DLD1 (cell line): ENCODE measurements around the gene RFT1.
"Not testable (repeated sequence)": the region's sequence is repeated elsewhere in the genome, so short reads cannot be mapped to it uniquely, and the experiment has no call there.

Experiments used
- in situ Hi-C: cut with HindIII; loops from 2 replicates; pipeline ENCODE4 v1.10.0; 2017; ENCODE audit warnings: low sequenced_read_pairs

The RFT1 gene

DNA sequence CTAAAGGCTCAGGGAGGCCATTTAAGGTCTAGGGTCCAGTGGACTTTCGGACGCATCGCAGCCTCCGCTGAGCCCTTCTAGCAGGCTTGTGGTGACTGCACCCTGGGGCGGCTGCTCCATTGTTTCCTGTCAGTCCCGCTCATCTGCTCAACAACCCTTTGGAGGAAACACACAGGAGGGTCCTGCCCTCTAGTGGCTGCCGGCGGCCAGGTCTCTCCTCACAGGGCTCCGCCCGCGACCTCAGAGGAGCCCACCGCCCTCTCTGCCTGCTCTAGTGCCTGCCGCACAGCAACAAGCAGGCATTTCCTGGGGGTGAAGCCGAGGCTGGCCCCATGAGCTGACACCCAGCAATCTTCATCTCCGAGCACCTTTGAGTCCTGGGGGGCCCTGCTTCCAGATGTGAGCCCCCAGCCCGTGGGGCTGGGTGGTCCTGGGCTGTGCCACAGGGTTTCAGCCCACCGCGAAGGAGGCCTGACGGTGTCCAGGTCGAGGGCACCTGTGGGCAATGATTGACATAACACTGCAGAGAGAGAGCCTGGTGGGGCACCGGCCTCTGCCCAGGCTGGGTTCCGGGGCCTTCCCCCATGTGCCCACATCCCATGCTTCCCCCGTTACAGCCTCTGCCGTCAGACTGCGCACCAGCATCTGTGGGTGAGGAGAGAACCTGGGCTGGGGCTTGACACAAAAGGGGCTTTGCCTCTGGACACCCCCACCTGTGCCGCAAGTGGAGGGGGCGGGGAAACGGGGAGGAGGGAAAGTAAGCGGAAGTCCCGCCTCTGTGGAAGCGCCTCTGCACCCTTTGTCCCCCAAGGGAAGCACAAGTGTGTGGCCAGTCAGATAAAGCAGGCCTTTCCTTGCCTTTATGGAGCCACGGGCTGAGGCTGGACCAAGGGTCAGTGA lies 57.3 kb downstream of the RFT1 start:
- in situ Hi-C loops, result no loop called here

DNA sequence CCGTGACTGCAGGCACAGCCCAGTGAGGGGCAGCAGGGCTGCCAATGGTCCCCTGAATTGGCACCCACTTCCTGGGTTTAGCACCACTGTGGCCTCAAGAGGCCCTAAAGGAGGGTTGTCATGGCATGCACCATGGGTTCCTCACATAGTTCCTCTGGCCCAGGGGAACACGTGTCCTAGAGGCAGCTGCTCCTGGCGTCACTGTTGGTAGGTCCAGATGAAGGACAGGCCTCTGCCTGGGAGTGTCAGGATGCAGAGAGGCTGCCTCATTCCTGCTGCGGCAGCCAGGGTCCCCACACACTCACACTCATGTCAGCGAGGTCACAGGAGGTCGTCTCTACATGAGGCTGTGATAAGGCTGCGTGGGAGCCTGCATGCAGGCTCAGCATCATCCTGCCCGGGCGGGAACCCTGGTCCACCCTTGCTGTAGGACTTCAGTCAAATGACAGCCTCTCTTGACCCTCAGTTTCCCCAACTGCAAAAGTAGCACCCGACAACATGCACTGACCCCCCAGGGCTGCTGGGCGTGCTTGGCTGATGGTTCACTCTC lies 58.3 kb downstream of the RFT1 start:
- in situ Hi-C loops, result no loop called here

DNA sequence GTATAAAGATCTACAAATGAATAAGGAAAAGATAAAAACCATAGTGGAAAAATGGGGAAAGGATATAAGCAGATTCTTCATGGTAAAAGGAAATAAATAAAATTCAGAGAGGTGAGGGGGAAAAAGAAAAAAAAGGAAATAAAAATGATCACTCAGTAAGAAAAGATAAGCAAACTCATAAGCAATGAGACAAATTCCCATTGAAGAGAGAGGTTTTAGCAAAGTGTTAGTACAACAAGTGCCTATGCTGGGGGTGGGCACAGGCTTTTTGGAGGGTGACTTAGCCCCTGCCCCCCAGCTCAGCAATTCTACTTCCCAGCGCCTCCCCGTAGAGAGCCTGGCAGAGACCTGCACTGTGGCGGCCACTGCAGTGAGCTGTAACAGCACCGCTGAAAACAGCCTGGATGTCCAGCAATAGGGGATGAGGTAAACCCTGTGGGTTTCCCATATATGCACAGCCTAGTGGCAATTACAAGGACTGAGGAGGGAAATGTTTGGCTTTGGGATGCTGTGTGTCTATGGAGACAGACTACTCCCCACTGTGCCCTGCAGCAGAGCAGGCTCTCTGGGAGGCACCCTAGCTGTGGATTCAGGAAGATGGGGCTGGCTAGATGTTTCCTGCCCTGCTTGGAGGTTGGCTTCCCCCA lies 60.7 kb downstream of the RFT1 start:
- in situ Hi-C loops, result no loop called here

DNA sequence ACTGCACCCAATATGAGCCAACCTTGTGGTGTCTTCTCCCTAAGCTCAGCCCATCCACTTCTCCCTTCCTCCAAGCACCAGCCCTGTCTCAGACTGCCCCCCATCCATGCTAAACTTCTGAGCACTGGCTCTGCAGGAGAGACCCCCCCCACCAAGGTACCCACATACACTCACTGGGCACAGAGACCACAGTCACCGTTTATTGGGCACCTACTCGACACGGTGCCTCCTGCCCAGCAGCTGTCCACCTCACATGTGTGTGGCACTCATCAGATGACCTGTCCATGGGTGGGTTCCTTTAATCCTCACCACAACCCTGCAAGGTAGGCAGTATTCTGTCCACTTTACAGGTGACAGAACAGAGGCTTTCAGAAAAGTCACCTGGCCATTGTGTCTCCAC lies 62.1 kb downstream of the RFT1 start:
- in situ Hi-C loops, result no loop called here

DNA sequence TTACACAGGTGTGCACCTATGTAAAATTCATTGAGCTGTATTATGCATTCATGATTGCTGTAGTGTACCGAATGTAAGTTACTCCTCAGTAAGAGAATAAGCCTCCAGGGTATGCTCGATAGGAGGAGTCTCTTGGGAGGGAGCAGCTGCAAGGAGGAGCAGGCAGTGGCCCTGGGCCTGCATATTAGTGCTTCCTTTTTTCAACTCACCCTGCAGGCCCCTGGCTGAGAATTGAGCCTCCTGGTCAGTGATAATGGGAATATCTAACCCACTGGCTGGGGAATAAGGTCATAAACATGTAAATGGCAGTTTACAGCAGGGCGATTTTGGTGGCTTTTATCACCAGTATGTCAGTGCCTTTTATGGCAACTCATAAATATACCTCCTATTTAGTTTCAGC lies 62.7 kb downstream of the RFT1 start:
- in situ Hi-C loops, result no loop called here

DNA sequence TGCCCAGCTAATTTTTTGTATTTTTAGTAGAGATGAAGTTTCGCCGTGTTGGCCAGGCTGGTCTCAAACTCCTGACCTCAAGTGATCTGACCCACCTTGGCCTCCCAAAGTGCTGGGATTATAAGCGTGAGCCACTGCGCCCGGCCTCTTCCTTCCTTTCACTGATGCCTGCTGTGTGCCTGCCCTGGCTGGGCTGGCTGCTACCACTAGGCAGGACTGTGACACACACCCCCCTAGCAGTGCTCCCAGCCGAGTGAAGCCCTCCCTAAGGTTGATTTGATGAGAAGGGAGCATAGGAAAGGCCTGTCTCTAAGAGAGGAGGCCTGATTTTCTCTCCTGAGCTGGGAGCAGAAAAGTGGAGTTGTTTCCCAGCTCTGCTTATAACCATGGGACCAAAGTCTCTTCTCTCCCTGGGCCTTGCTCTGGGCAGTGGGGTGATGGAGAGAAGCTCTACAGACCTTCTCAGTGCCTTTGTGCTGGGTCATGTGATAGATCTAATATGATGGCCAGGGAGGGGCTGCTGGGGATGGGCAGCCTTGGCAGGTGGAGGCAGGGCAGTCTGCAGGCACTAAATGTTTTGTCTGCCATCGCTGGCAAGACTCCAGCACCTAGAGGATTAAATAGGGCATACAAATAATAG lies 64.3 kb downstream of the RFT1 start:
- in situ Hi-C loops, result no loop called here

DNA sequence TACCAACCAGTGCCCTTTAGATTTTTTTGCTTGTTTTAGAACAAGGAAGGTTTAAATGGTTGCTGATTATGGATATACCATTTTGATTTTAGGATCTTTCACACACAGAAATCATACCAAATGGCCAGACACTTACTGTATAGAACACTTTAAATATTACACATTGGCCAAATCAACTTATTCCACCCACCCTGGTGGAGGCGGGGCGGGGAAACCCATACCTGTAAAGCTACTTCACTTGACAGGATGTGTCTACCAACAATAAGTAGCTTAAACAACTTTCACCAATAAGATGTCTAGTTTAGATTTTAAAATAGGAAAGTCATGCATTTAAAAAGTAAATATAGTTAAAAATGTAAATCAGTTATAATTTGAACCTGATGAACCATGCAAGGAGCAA lies 67.3 kb downstream of the RFT1 start:
- in situ Hi-C loops, result no loop called here

DNA sequence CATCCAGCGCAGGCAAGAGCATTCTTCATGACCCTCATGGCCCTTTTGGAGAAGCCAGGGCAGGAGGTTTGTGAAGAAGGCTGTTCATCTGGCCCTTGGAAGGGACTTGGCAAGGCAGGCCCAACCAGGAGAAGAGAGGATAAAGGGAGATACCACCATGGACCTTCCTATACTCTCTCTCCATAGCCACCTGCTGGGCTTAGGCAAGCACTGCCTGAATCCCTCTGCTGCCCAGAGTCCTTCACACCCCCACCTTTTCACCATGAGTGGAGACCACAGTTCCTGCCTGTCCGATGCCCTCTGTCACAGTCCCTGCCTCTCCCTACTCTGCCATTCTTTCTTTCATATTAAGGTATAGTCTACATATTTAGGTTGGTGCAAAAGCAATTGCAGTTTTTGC lies 73.8 kb downstream of the RFT1 start:
- in situ Hi-C loops, result no loop called here

DNA sequence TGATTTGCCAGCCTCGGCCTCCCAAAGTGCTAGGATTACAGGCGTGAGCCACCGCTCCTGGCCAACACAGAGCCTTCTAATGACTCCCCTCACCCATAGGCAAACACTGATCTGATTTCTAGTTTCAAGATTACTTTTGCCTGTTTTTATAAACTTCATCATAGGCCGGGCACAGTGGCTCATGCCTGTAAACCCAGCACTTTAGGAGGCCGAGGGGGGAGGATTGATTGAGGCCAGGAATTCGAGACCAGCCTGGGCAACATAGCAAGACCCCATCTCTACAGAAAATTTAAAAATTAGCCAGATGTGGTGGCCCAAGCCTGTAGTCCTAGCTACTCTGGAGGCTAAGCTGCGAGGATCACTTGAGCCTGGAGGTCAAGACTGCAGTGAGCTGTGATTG lies 76.0 kb downstream of the RFT1 start:
- in situ Hi-C loops, result not testable (repeated sequence)

DNA sequence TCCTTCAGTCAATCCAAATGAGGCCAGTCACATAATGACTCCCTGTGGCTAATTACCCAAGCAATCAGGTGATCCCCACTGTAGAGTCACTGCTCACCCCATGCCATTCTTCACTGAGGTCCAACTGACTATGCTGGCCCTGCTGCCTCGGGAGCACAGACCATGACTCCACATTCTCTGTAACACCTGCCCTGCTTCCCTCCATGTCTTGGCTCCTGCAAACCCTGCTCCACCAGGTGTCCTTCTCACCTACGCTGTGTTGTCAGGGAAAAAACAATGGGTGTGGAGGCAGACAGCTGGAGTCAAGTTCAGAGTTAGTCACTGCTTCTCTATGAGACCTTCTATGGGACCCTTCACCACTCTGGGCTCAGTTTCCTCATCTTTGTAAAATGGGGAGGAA lies 78.3 kb downstream of the RFT1 start:
- in situ Hi-C loops, result no loop called here

DNA sequence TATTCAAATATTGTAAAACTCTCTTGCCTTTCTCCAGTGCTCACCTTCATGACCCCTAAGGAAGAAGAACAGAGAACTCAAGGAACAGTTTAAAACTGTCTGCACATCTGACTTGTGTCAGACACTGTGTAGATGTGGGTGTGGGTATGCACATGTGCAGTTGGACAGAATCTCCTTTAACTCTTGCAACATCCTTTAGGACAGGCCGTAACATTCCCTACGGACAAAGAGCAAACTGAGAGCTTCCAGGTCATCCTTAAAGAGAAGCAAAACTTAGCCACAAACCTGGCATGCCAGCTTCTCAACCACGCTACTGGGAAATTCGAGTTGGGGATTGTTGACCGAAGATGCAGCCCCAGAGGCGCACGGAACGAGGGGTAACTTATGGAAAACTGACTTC lies 80.2 kb downstream of the RFT1 start:
- in situ Hi-C loops, result no loop called here

DNA sequence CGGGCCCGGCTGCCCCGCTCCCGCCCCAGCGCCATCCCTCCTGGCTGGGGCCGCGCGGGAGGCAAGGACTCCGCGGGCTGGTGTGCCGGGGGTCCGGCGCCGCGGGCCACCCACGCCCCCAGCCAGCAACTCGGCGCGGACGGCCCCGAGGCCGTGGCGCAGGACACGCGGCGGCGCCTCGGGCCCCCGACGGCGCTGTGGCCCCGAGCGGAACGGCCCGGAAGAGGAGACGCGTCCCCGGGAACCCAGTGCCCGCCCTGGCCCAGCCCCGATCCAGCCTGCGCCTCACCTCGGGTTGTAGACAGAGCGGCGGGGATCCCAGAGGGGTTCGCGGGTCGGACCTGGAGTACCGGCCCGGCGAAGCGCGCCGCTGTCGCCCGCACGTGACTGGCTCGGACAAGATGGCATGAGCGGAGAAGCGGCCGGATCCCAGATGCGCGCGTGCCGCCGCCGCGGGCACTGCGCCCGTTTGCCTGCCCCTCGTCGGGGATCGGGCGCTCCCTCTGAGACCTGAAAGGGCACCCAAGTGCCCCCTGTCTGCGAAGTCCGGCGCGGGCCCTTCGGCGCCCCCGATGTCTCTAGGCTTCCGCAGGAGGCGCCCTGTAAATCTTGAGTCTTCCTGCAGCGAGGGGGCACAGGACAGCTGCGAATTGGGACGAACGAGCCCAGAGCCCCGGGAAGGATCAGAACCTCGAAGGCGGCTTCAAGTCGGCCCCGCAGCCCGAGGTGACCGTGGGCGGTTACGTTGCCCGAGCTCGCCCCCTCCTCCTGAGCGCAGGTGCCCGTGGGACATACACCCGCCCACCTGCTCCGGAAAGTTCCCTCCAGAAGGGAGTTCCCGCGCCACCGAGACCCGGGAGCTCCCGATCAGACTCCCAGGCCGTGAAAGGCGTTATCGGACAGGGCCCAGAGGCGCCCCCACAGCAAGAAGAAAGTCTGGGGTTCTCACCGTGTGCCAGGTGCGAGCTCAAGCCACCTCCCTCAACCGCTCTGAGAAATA lies 83.8 kb downstream of the RFT1 start:
- in situ Hi-C loops, result no loop called here

DNA sequence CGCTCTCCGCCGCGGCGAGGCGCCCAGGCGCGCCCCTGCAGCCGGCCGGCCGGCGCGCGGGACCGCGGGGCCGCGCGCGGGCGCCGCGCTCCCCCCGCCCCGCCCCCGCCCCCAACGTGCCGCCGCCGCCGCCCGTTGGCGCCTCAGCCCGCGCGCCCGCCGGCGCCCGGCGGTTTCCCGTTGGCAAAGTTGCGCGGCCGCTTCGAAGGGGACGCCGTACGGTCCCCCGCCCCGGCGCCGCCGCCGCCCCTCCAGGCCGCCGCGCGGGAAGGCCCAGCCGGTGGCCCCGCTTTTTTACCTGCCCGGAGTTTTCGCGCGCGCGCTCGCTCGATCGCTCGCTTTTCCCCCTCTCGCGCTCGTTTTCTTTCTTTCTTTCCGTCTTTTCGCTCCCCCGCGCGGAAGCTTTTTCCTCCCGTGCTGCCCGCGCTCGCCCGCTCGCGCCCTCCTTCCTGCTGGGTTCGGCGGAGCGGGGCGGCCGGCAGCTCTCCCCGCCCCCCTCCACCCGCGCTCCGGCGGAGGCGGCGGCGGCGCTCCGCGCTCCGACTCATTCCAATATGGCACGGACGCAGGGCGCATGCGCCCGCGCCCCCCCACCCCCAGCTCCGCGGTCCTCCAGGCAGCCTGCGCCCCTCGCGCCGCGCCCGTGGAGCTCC lies 84.6 kb downstream of the RFT1 start, which contains the start of gene SFMBT1:
Gene SFMBT1 (minus strand): TSS at position 556 of the 653 bp plus-strand sequence. CDS start 76,945 bp downstream, outside the sequence.
- in situ Hi-C loops, result no loop called here

DNA sequence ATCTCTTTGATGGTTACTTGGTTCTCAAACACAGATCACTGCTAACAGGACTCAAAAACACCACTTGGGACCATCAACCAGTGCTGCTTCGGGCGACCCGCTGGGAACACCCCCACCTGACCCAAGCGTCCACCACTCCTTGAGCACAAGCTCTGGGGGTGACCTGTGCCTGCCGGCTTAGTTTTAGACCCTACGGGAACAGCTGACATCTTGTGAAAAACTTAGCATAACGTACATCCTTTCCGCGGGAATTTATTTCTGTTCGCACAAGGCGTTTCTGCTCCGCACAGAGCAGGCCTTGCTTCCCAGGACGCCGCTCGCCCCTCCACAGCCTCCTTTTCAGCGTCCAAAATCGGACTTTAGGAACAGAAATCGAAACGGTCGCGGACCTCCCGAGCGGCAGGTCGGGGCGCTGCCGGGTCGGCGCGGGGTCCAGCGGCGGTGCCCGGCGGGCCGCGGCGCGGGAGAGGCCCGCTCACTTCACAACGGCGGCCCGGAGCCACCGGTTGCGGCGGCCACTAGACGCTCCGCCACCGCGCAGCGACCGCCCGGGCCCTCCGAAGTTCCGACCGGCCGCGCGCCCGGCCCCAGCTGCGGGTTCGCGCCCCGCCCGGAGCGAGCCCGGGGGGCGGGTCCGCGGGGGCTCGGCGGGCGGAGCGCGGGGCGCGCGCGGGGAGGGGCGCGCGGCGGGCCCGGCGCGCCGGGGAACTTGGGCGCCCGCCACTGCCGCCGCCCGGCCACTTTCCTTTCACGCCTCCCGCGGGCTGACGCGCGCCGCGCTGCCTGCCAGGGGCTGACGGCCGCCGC lies 85.3 kb downstream of the RFT1 start:
- in situ Hi-C loops, result no loop called here

DNA sequence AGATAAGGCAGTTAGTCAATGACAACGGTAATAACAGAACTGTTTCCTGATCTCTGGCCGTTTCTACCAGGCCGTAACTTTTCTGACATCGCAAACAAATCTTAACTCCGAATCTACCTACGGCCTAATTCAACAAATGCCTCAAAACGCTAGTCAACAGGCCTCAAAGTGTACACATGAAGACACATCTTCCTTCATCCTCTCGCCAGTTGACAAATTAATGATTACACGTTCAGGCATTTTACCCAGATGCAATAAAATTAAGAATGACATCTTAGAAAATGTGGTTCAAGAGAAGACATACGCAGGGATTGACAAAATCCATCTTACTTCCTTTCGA lies 85.9 kb downstream of the RFT1 start:
- in situ Hi-C loops, result no loop called here

DNA sequence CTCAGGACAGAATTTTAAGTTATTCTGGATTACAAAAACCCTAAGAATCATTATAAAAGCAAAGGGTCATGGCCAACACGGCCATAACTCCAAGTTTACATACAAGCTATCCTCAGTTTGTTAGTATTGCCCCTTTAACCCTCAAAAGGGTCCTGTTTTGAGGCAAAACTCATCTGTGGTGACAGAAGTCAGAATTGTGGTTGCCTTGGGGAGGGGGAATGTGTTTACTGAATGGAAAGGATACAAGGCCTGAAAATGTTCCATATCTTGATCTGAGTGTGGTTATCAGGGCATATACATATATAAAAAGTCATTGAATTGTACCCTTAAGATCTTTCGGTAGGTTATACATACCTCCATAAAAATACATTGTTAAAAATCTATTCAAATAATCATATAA lies 86.5 kb downstream of the RFT1 start:
- in situ Hi-C loops, result no loop called here

DNA sequence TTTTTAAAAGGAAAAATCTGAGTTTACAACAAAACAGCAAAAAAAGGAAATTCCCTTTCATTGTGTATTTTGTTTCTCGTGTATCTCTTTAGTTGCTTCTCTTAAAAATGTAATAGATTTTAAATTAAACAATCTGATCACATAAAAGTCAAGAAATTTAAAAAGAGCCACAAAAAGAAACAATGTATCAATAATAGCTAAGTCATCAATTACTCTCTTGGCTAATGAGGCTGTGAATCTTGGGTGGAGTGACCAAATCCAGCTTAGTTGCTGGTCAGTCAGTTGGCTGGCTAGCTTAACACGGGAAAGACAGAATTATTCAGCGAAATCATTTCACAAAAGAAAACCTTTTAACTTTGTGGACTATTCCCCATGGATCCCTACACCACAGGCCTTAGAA lies 87.6 kb downstream of the RFT1 start:
- in situ Hi-C loops, result no loop called here

DNA sequence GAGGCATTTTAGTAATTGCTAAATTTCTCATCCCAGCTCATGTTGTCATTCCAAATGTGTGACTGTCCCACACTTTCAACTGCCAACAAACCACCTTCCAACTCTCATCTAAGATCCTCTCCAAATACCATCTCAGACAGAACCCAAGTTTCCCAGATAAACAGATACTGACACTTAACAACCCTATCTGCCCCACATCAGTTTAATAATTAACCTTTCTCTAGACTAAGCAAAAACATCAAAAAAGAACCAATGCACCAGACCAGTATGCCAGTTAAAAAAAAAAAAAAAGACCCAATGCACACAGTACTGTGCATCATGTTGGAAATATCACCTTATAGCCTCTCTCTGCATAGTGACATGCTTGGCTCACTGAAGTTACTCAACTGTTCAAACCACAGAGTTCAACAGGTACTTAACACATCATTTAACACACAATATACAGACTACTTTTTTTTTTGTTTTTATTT lies 89.8 kb downstream of the RFT1 start:
- in situ Hi-C loops, result no loop called here

DNA sequence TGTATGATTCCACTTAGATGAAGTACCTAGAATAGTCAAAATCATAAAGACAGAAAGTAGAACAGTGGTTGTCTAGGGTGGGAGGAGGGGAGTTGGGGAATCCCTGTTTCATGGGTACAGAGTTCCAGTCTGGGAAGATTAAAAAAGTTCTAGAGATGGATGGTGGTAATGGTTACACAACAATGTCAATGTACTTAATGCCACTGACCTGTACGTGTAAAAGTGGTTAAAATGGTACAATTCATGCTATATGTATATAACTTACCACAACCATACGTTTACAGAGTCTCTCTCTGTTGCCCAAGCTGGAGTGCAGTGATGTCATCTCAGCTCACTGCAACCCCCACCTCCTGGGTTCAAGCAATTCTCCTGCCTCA lies 90.9 kb downstream of the RFT1 start:
- in situ Hi-C loops, result no loop called here
